SK-N-SH (cell line): ENCODE data around the gene HPRT1.

ENCODE experiments used
- CHD2 ChIP-seq: fragments of 150-350 bp; IDR thresholded peaks from 2 replicates; pipeline ENCODE4 v1.6.1; 2018; ENCODE audit warnings: low read length; ENCODE audit not compliant: partially characterized antibody
- CTCF ChIP-seq: fragments of 200-600 bp; sonication (generic); IDR thresholded peaks from 2 replicates; pipeline ENCODE4 v1.6.1; 2017; ENCODE audit warnings: antibody characterized with exemption, mild to moderate bottlenecking, moderate library complexity
- EZH2phosphoT487 ChIP-seq: fragments of 200-600 bp; sonication (generic); IDR thresholded peaks from 2 replicates; pipeline ENCODE4 v1.6.1; 2017; ENCODE audit warnings: low read depth, mixed run types, mild to moderate bottlenecking, antibody characterized with exemption, moderate library complexity, borderline replicate concordance
- FOXM1 ChIP-seq: IDR thresholded peaks from 2 replicates; pipeline ENCODE4 v1.4.0; 2012; ENCODE audit warnings: low read depth, mild to moderate bottlenecking
- POLR2AphosphoS5 ChIP-seq: IDR thresholded peaks from 2 replicates; pipeline ENCODE4 v1.6.1; 2012; ENCODE audit warnings: low read depth, low read length
- TAF1 ChIP-seq: IDR thresholded peaks from 2 replicates; pipeline ENCODE4 v1.6.1; 2012; ENCODE audit warnings: low read depth, mild to moderate bottlenecking, low read length, moderate library complexity, borderline replicate concordance
- TCF12 ChIP-seq: IDR thresholded peaks from 2 replicates; pipeline ENCODE4 v1.4.0; 2012

DNA sequence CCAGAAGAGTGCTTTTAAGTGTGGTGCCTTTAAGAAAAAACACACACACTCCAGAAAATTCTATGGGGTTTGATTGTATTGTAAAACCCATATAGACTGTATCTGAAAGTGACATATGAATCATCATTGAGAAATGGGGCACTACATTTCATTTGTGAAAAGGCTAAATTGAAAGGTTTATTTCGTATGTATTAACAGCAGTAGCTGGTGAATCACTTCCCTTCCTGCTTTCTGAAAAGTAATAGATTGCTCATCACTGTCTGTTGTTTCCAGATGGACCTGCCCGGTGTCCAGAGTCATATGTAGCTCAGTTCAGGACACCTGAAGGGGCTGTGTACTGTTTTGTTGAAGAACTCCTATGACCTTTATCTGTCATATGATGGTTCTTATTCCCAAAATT lies 28.1 kb upstream of the HPRT1 start:
- TF ChIP-seq TAF1 (no peak), CTCF (no peak), EZH2phosphoT487 (no peak), FOXM1 (no peak), POLR2AphosphoS5 (peak; percentile 24; the same call in 1 of the 2 replicates), CHD2 (no peak), TCF12 (peak; percentile 76)
